ENCODE data around the gene LIMS3. TPM values are rescaled to one million over a fixed set of nuclear protein-coding genes. Genes with fewer than 3 reads are reported as not detected.
"Not testable (repeated sequence)": the region's sequence is repeated elsewhere in the genome, so short reads cannot be mapped to it uniquely, and the experiment has no call there.

The LIMS3 gene
- polyA plus RNA-seq, 3 donors = 3.9 to 6.6 (median 5.7) TPM

GRCh38 chr2:109915830-109916229 is 17.3 kb downstream of the LIMS3 start:
- not testable (repeated sequence) for DNase-seq (ENCODE audit: extremely low read depth in 1 of 11, low read depth in 9 of 11, low spot score in 4 of 11)

- DNase-seq (ENCODE audit: extremely low read depth in 1 of 11, low read depth in 9 of 11, low spot score in 4 of 11) = not testable (repeated sequence)
Observed at GRCh38 chr2:109920162-109920561, 21.7 kb downstream of the LIMS3 start.

- DNase-seq (ENCODE audit: extremely low read depth in 1 of 11, low read depth in 9 of 11, low spot score in 4 of 11) = not testable (repeated sequence)
Observed at GRCh38 chr2:109921543-109922384, 23.3 kb downstream of the LIMS3 start.

GRCh38 chr2:109924481-109924880 is 26.0 kb downstream of the LIMS3 start:
- not testable (repeated sequence) for DNase-seq (ENCODE audit: extremely low read depth in 1 of 11, low read depth in 9 of 11, low spot score in 4 of 11)

GRCh38 chr2:109927803-109928202 is 29.3 kb downstream of the LIMS3 start:
- not testable (repeated sequence) for DNase-seq (ENCODE audit: extremely low read depth in 1 of 11, low read depth in 9 of 11, low spot score in 4 of 11)

- DNase-seq (ENCODE audit: extremely low read depth in 1 of 11, low read depth in 9 of 11, low spot score in 4 of 11) = not testable (repeated sequence)
Observed at GRCh38 chr2:109929222-109929621, 30.7 kb downstream of the LIMS3 start.

GRCh38 chr2:109936534-109936933 is 38.0 kb downstream of the LIMS3 start:
- DNase-seq (ENCODE audit: extremely low read depth in 1 of 11, low read depth in 9 of 11, low spot score in 4 of 11) = not testable (repeated sequence)

- DNase-seq (ENCODE audit: extremely low read depth in 1 of 11, low read depth in 9 of 11, low spot score in 4 of 11) = not testable (repeated sequence)
Observed at GRCh38 chr2:109945362-109945761, 46.9 kb downstream of the LIMS3 start.

GRCh38 chr2:109947262-109947958 is 48.9 kb downstream of the LIMS3 start:
- DNase-seq (ENCODE audit: extremely low read depth in 1 of 11, low read depth in 9 of 11, low spot score in 4 of 11) = not testable (repeated sequence)

GRCh38 chr2:109947959-109948520 is 49.6 kb downstream of the LIMS3 start:
- DNase-seq (ENCODE audit: extremely low read depth in 1 of 11, low read depth in 9 of 11, low spot score in 4 of 11) = not testable (repeated sequence)

GRCh38 chr2:109950146-109950843 is 51.8 kb downstream of the LIMS3 start:
- DNase-seq (ENCODE audit: extremely low read depth in 1 of 11, low read depth in 9 of 11, low spot score in 4 of 11) = not testable (repeated sequence)

- DNase-seq (ENCODE audit: extremely low read depth in 1 of 11, low read depth in 9 of 11, low spot score in 4 of 11) = not testable (repeated sequence)
Observed at GRCh38 chr2:109963942-109964341, 65.5 kb downstream of the LIMS3 start.

GRCh38 chr2:109965482-109965881 is 67.0 kb downstream of the LIMS3 start:
- DNase-seq (ENCODE audit: extremely low read depth in 1 of 11, low read depth in 9 of 11, low spot score in 4 of 11) = not testable (repeated sequence)

GRCh38 chr2:109966107-109966736 is 67.7 kb downstream of the LIMS3 start:
- not testable (repeated sequence) for DNase-seq (ENCODE audit: extremely low read depth in 1 of 11, low read depth in 9 of 11, low spot score in 4 of 11)

GRCh38 chr2:109966858-109967257 is 68.4 kb downstream of the LIMS3 start:
- DNase-seq (ENCODE audit: extremely low read depth in 1 of 11, low read depth in 9 of 11, low spot score in 4 of 11) = not testable (repeated sequence)

- DNase-seq (ENCODE audit: extremely low read depth in 1 of 11, low read depth in 9 of 11, low spot score in 4 of 11) = not testable (repeated sequence)
Observed at GRCh38 chr2:109969864-109970263, 71.4 kb downstream of the LIMS3 start.

- not testable (repeated sequence) for DNase-seq (ENCODE audit: extremely low read depth in 1 of 11, low read depth in 9 of 11, low spot score in 4 of 11)
Observed at GRCh38 chr2:109971710-109972109, 73.2 kb downstream of the LIMS3 start.
